HG02588 (cell line): ENCODE measurements around the gene PPP1CA.
A peak's percentile ranks its signal among the peaks of the same experiment; 100 is the strongest.
"Not testable (repeated sequence)": the region's sequence is repeated elsewhere in the genome, so short reads cannot be mapped to it uniquely, and the experiment has no call there.

Source experiments
- ATAC-seq: cut with Tn5 transposase; IDR thresholded peaks from one replicate; pipeline ENCODE4 v1.9.1; 2021; ENCODE audit warnings: mild to moderate bottlenecking, moderate library complexity; ENCODE audit not compliant: unreplicated experiment

The PPP1CA gene

DNA sequence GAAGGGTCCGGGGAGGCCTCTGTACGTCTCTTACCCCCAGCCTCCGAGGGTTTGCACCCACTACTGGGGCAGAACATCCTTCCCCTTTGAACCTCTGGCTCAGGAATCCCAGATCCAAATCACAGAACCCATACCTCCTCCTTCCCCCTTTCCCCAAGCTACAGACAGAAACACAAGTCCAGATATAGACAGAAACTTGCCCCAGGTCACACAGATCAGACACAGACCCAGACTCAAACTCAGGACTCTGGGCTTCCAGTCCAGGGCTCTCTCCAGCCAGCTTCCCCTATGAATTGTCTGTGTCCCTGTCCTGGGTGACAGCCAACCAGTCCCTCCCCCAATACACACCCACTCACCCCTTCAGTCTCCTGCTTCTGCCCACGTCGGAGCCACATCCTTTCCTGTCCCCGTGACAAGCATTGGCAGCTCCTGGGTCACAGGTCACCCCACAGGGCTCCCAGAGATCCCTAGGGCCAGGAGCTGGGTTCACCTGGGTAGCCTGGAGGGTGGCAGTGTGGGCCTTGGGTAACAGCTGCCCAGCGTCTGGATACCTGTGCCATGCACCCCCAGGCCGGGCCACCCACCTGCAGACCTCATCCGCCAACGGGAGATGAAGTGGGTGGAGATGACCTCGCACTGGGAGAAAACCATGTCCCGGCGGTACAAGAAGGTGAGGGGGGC lies 3.0 kb upstream of the PPP1CA start:
- no peak for ATAC-seq

- ATAC-seq = not testable (repeated sequence)
These were observed 1.4 kb upstream of the PPP1CA start for GRCh38 chr11:67403085-67403484.

- not testable (repeated sequence) for ATAC-seq
These were observed 658 bp upstream of the PPP1CA start for GRCh38 chr11:67402192-67402839.

DNA sequence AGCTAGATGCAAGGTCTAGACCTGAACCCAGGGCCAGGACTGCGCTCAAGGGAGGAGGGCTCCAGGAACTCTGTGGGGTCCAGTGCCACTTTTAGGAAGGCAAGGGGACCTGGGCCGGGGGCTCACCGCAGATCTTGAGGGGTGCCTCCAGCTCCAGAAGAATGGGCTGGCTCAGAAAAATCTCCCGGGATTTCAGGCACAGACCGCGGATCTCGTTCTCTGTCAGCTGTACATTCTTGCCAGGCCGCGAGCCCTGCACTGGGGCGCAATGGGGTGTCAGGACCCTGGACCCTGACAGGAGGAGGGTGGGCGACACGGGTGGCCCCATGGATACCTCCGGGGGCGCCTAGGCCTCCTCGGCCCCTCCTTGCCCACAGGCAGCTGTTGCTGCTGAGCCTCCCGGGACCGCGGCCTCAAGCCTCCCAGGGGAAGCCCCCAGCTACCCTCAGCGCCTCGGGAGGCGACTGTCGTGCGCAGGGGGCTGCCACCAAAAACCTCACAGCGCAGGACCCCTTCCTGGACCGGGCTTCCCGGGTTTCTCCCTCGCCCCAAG lies 640 bp downstream of the PPP1CA start:
- ATAC-seq = peak; percentile 19

GRCh38 chr11:67400251-67400941 lies 1.3 kb downstream of the PPP1CA start:
- no peak for ATAC-seq

DNA sequence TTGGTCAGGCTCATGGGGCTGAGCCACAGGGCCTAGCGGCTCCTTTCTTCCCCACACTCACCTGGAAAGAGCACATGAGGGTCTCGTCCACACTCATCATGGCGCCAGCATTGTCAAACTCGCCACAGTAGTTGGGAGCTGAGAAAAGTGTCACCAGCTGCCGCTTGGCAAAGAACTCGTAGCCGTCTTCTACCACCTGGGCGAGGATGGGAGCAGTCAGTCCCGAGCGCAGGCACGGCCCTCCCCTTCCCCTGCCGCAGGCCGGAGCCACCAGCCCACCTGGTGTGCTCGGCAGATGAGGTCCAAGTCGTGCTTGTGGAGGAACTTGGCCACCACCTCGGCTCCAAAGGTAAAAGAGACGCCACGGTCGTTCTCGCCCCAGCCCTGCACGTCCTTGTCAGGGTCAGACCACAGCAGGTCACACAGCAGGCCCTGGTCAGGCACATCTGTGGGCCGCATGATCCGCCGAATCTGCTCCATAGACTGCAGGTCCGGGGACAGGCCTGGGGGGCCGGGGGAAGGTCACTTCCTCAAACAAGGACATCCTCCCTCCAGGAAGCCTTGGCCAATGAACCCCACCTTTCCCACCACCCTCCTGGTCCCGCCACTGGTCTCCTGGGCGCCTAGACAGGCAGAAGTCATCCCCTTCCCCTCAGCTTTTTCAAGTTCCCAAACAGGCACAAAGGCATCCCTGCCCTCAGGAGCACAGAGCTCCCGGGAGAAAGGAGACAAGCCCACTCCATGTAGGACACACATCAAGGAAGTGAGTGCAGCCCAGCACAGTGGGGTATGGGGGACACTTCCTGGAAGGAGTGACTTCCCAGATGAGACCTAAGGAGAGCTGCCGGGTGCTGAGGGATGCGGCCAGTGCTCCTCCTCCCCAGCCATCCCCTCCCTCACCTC lies 2.7 kb downstream of the PPP1CA start:
- ATAC-seq = no peak

- ATAC-seq = no peak
These were observed 3.5 kb downstream of the PPP1CA start for GRCh38 chr11:67397986-67398660.

DNA sequence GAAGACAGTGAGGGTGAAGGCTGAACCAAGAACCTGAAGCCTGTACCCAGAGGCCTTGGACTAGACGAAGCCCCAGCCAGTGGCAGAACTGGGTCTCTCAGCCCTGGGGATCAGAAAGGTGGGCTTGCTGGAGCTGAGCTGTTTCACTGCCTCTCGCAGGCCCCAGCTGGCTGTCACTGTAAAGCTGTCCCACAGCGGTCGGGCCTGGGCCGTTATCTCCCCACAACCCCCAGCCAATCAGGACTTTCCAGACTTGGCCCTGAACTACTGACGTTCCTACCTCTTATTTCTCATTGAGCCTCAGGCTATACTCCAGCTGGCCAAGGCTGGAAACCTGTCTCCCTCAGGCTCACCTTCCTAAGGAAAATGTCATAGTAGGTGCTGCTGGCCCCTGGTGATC lies 4.1 kb downstream of the PPP1CA start:
- no peak for ATAC-seq

GRCh38 chr11:67396587-67397389 lies 4.9 kb downstream of the PPP1CA start:
- no peak for ATAC-seq

DNA sequence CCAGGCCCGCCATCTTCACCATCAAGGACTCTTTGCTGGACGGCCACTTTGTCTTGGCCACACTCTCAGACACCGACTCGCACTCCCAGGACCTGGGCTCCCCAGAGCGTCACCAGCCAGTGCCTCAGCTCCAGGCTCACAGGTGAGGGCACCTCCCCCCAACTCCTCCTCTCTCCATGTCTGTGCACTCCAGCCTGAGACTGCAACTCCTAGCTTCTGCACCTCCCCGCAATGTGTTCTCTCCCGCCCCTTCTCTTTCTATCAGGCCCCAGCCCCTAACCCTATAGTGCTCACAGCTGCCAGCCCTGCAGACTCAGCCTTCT lies 5.4 kb downstream of the PPP1CA start:
- ATAC-seq = no peak

DNA sequence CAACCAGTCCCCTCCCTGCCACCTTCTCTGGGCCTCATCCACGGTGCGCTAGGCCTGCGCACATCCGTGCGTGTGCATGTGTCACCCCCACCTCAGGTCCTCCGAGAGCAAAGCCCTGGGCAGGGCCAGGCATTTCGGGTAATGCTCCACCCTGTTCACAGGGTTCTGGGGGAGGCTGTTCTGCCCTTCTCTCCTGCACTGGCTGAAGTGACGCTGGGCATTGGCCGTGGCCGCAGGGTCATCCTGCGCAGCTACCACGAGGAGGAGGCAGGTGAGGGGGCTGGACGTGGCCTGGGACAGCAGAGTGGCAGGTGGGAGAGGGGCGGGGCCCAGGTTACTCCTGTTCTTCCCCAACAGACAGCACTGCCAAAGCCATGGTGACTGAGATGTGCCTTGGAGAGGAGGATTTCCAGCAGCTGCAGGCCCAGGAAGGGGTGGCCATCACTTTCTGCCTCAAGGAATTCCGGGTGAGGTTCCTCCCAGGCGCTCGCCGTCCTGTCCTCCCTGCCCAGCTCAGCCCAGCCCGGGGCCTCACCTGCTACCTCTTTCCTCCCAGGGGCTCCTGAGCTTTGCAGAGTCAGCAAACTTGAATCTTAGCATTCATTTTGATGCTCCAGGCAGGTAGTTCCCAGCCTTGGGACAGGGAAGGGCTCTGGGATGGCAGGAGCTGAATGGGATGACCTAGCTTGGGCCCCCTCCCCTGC lies 6.0 kb downstream of the PPP1CA start:
- no peak for ATAC-seq

DNA sequence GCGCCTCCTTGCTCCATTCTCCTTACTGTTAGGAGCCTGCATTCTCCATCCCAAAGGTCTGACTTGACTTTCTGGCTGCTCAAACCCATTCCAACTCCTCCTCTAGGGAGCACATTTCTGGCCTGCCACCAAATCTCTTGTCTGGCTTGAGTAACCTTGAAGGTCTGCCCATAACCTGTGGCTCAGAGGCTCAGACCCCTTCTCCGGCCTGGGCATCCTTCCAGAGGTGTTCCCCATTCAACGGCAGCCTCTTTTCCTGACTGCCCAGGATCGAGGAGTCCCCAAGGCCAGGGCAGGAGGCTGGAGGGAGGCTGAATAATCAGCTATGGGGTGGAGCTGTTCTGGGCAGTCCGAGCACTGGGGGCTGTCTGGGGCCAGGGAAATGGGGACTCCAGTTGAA lies 7.7 kb downstream of the PPP1CA start:
- no peak for ATAC-seq

GRCh38 chr11:67393437-67393836 lies 8.2 kb downstream of the PPP1CA start:
- ATAC-seq = no peak

DNA sequence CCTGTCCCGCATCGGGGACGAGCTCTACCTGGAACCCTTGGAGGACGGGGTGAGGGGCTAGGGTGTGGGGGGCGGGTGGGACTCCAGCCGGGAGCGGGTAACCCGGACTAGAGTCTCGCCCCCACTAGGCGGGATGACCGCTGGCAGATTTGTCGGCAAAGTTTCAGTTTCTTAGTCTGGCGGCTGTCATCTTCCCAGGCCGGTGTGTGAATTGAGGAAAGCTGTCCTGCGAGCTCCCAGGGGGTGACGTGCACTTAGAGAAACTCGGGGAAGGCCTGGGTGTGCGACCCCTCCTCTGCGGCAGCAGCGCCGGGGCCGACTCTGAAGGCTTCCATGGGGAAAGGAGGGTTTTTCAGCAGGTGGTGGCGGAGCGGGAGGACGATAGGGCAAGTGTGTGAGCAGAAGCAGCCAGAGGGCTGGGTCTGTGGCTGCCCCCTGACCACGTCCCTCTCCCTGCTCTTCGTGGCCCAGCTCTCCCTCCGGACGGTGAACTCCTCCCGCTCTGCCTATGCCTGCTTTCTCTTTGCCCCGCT lies 9.4 kb downstream of the PPP1CA start:
- no peak for ATAC-seq

GRCh38 chr11:67391304-67392182 lies 10.1 kb downstream of the PPP1CA start, which contains the start of gene RAD9A:
Gene RAD9A (plus strand): TSS chr11:67391986. CDS start chr11:67392045, 59 bp downstream.
- ATAC-seq = peak; percentile 58

GRCh38 chr11:67390947-67391303 lies 10.7 kb downstream of the PPP1CA start:
- ATAC-seq = no peak

DNA sequence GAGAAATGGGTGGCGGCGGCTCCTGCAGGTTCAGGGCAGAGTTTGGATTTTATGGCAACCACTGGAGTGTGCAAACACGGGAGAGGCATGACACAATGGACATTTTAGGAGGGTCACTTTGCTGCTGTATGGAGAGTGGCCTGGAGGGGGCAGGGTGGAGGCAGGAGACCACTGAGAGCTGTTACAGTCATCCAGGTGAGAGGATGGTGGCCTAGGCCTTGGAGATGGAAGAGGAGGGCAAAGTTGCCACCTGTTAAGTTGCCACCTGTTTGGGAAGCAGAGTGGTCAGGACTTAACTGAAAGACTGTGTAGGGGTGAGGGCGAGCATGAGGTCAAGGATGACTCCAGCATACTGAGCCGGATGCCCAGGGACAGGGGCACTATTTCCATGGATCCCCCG lies 12.2 kb downstream of the PPP1CA start:
- no peak for ATAC-seq

- no peak for ATAC-seq
These were observed 14.1 kb downstream of the PPP1CA start for GRCh38 chr11:67387518-67387917.
